H9 (cell line): ENCODE measurements around the gene MYO18B. TPM values are rescaled to one million over a fixed set of nuclear protein-coding genes. Genes with fewer than 3 reads are reported as not detected.

Source experiments
- DNase-seq: peaks from one replicate; pipeline ENCODE4 v3.0.0-alpha.2; 2017
- H2AFZ ChIP-seq: one replicate; pipeline ENCODE4 v1.6.1; 2013; ENCODE audit warnings: mild to moderate bottlenecking, low read length, control low read depth, moderate library complexity
- H2AK5ac ChIP-seq: 2 replicates; pipeline ENCODE4 v1.6.1; 2013; ENCODE audit warnings: low read length, control low read depth, mixed read lengths; ENCODE audit not compliant: insufficient read length
- H2BK120ac ChIP-seq: one replicate; pipeline ENCODE4 v1.6.1; 2013; ENCODE audit warnings: low read depth, mild to moderate bottlenecking, low read length, control low read depth, inconsistent platforms; ENCODE audit not compliant: poor library complexity, severe bottlenecking
- H2BK12ac ChIP-seq: 2 replicates; pipeline ENCODE4 v1.6.1; 2013; ENCODE audit warnings: low read length, control low read depth, mixed read lengths, low read depth; ENCODE audit not compliant: insufficient read length
- H2BK15ac ChIP-seq: 2 replicates; pipeline ENCODE4 v1.6.1; 2013; ENCODE audit warnings: low read depth, low read length, control low read depth
- H2BK20ac ChIP-seq: one replicate; pipeline ENCODE4 v1.6.1; 2013; ENCODE audit warnings: low read depth, mild to moderate bottlenecking, low read length, control low read depth, inconsistent platforms; ENCODE audit not compliant: poor library complexity, severe bottlenecking
- H2BK5ac ChIP-seq: 2 replicates; pipeline ENCODE4 v1.6.1; 2013; ENCODE audit warnings: low read length, control low read depth, mixed read lengths; ENCODE audit not compliant: insufficient read length
- H3K14ac ChIP-seq: 2 replicates; pipeline ENCODE4 v1.6.1; 2013; ENCODE audit warnings: low read length, control low read depth; ENCODE audit not compliant: insufficient read depth
- H3K18ac ChIP-seq: 2 replicates; pipeline ENCODE4 v1.6.1; 2013; ENCODE audit warnings: low read depth, mild to moderate bottlenecking, mixed read lengths, low read length, control low read depth; ENCODE audit not compliant: insufficient read length
- H3K23ac ChIP-seq: 2 replicates; pipeline ENCODE4 v1.6.1; 2013; ENCODE audit warnings: low read length, control low read depth, mixed read lengths, low read depth; ENCODE audit not compliant: insufficient read length
- H3K23me2 ChIP-seq: 2 replicates; pipeline ENCODE4 v1.6.1; 2013; ENCODE audit warnings: low read depth, mild to moderate bottlenecking, mixed read lengths, low read length, control low read depth; ENCODE audit not compliant: insufficient read length, poor library complexity, severe bottlenecking
- H3K27ac ChIP-seq: 2 replicates; pipeline ENCODE4 v1.5.1; 2013; ENCODE audit warnings: low read length, control low read depth, mixed read lengths, low read depth; ENCODE audit not compliant: insufficient read length
- H3K27me3 ChIP-seq: 2 replicates; pipeline ENCODE4 v1.6.1; 2013; ENCODE audit warnings: low read length, control low read depth, inconsistent platforms; ENCODE audit not compliant: insufficient read depth
- H3K4ac ChIP-seq: 2 replicates; pipeline ENCODE4 v1.6.1; 2013; ENCODE audit warnings: low read depth, mild to moderate bottlenecking, control low read depth, inconsistent platforms, low read length, moderate library complexity
- H3K4me1 ChIP-seq: 2 replicates; pipeline ENCODE4 v1.6.1; 2013; ENCODE audit warnings: low read length, control low read depth, inconsistent platforms; ENCODE audit not compliant: insufficient read depth
- H3K4me2 ChIP-seq: 2 replicates; pipeline ENCODE4 v1.6.1; 2013; ENCODE audit warnings: low read length, control low read depth, mixed read lengths; ENCODE audit not compliant: insufficient read length, insufficient read depth
- H3K56ac ChIP-seq: 2 replicates; pipeline ENCODE4 v1.6.1; 2013; ENCODE audit warnings: low read depth, mild to moderate bottlenecking, mixed read lengths, low read length, control low read depth; ENCODE audit not compliant: insufficient read length
- H3K79me1 ChIP-seq: 2 replicates; pipeline ENCODE4 v1.6.1; 2013; ENCODE audit warnings: low read depth, mild to moderate bottlenecking, moderate library complexity, low read length, control low read depth, inconsistent platforms; ENCODE audit not compliant: insufficient read depth, poor library complexity, severe bottlenecking
- H3K79me2 ChIP-seq: 2 replicates; pipeline ENCODE4 v1.6.1; 2013; ENCODE audit warnings: low read length, control low read depth, inconsistent platforms; ENCODE audit not compliant: insufficient read depth
- H3K9ac ChIP-seq: 2 replicates; pipeline ENCODE4 v1.6.1; 2013; ENCODE audit warnings: low read length, control low read depth, mixed read lengths; ENCODE audit not compliant: insufficient read length; ENCODE audit errors: extremely low read depth
- H3K9me3 ChIP-seq: one replicate; pipeline ENCODE4 v1.6.1; 2013; ENCODE audit warnings: low read depth, low read length, inconsistent platforms; ENCODE audit not compliant: control insufficient read depth
- H3T11ph ChIP-seq: one replicate; pipeline ENCODE4 v1.6.1; 2013; ENCODE audit warnings: mild to moderate bottlenecking, low read length, control low read depth, inconsistent platforms
- H4K20me1 ChIP-seq: one replicate; pipeline ENCODE4 v1.6.1; 2013; ENCODE audit not compliant: control insufficient read depth, insufficient read length, insufficient read depth
- H4K5ac ChIP-seq: 2 replicates; pipeline ENCODE4 v1.6.1; 2013; ENCODE audit warnings: low read depth, mild to moderate bottlenecking, mixed read lengths, low read length, control low read depth; ENCODE audit not compliant: insufficient read length
- H4K8ac ChIP-seq: replicated peaks from 2 replicates; pipeline ENCODE4 v1.6.1; 2013; ENCODE audit warnings: low read length, control low read depth, mixed read lengths, low read depth; ENCODE audit not compliant: insufficient read length
- H4K91ac ChIP-seq: 2 replicates; pipeline ENCODE4 v1.6.1; 2013; ENCODE audit warnings: low read depth, mild to moderate bottlenecking, moderate library complexity, mixed read lengths, low read length, control low read depth; ENCODE audit not compliant: insufficient read length
- H3K27ac Mint-ChIP-seq, 3 experiments: 2 replicates in 2 of 3; 3 replicates in 1 of 3; pipeline ENCODE4 v1.8.0; 2020 to 2021; ENCODE audit warnings: mixed read lengths in 3 of 3, mild to moderate bottlenecking in 1 of 3, moderate library complexity in 1 of 3
- H3K27me3 Mint-ChIP-seq: 2 replicates; pipeline ENCODE4 v1.8.0; 2021; ENCODE audit warnings: low read depth, mild to moderate bottlenecking, moderate library complexity, mixed read lengths
- H3K36me3 Mint-ChIP-seq, 3 experiments: 2 replicates in 2 of 3; 3 replicates in 1 of 3; pipeline ENCODE4 v1.8.0; 2020 to 2021; ENCODE audit warnings: low read depth in 3 of 3, mixed read lengths in 3 of 3; ENCODE audit not compliant: insufficient read depth in 1 of 3
- H3K4me1 Mint-ChIP-seq, 2 experiments: 2 replicates each; pipeline ENCODE4 v1.8.0; 2020; ENCODE audit warnings: mixed read lengths in 2 of 2
- H3K4me3 Mint-ChIP-seq, 2 experiments: 2 replicates in 1 of 2; 3 replicates in 1 of 2; pipeline ENCODE4 v1.8.0; 2020 to 2021; ENCODE audit warnings: mild to moderate bottlenecking in 2 of 2, mixed read lengths in 2 of 2, moderate library complexity in 1 of 2
- H3K9me3 Mint-ChIP-seq, 2 experiments: 2 replicates in 1 of 2; 3 replicates in 1 of 2; pipeline ENCODE4 v1.8.0; 2020; ENCODE audit warnings: mild to moderate bottlenecking in 2 of 2, mixed read lengths in 2 of 2, moderate library complexity in 1 of 2
- total RNA-seq: library from RNA; stranded (reverse); gene quantifications from 2 replicates; pipeline ENCODE4 v1.2.1, GENCODE V29; 2021
- TF ChIP-seq, protein P1 (sequence below): fragments of 200-600 bp; sonication (generic); conservative IDR thresholded peaks from 3 replicates; pipeline ENCODE4 v1.8.0; 2021; ENCODE audit warnings: antibody characterized with exemption, mild to moderate bottlenecking

Gene MYO18B
- total RNA-seq, 1 experiment from 2014 or later: 0.46 TPM

DNA sequence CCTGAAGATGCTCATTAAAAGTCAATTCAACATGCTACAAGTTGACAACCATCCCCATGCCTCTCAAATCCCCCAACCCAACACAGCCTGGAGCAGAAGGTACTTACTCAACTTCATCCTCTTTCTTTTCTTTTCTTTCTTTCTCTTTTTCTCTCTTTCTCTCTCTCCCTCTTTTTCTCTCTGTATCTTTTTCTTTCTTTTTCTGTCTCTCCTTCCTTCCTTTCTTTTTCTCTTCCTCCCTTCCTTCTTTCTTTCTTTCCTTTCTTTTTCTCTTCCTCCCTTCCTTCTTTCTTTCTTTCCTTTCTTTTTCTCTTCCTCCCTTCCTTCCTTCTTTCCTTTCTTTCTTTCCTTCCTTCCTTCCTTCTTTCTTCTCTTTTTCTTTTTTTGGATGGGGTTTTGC is 291.6 kb downstream of the MYO18B start:
- Histone ChIP-seq H3K9ac (no peak overlapping the region), H3K23me2 (no peaks in the 10 kb centered on the region), H3K79me2 (no peaks in the 10 kb centered on the region), H2BK15ac (no peak overlapping the region), H3K23ac (no peak overlapping the region), H3T11ph (no peak overlapping the region), H2AK5ac (no peak overlapping the region), H3K4me2 (no peak overlapping the region), H4K20me1 (no peaks in the 10 kb centered on the region), H3K27ac (no peak overlapping the region), H3K27me3 (no peaks in the 10 kb centered on the region), H3K4me1 (no peaks in the 10 kb centered on the region), H4K91ac (no peak overlapping the region), H3K4ac (no peak overlapping the region), H3K14ac (no peak overlapping the region), H3K56ac (no peak overlapping the region), H4K8ac (no peak overlapping the region), H2BK20ac (no peak overlapping the region), H3K79me1 (no peaks in the 10 kb centered on the region), H2BK12ac (no peak overlapping the region), H2BK5ac (no peak overlapping the region), H3K18ac (no peak overlapping the region), H2AFZ (no peak overlapping the region), H2BK120ac (no peak overlapping the region), H3K9me3 (peaks cover 10% of the 10 kb centered on the region), H4K5ac (no peak overlapping the region)
- Mint-ChIP-seq H3K27ac (no peak overlapping the region; a peak in 1 of 7 replicates), H3K4me3 (no peak overlapping the region), H3K4me1 (peaks cover 4% of the 10 kb centered on the region in 2 experiments), H3K9me3 (peaks cover 8 to 20% of the 10 kb centered on the region in 2 experiments; a peak in 4 of 5 replicates), H3K36me3 (peaks cover 0 to 7% (median 6%) of the 10 kb centered on the region in 3 experiments; a peak in 4 of 7 replicates), H3K27me3 (peaks cover 6% of the 10 kb centered on the region)
- TF ChIP-seq, protein P1, sequence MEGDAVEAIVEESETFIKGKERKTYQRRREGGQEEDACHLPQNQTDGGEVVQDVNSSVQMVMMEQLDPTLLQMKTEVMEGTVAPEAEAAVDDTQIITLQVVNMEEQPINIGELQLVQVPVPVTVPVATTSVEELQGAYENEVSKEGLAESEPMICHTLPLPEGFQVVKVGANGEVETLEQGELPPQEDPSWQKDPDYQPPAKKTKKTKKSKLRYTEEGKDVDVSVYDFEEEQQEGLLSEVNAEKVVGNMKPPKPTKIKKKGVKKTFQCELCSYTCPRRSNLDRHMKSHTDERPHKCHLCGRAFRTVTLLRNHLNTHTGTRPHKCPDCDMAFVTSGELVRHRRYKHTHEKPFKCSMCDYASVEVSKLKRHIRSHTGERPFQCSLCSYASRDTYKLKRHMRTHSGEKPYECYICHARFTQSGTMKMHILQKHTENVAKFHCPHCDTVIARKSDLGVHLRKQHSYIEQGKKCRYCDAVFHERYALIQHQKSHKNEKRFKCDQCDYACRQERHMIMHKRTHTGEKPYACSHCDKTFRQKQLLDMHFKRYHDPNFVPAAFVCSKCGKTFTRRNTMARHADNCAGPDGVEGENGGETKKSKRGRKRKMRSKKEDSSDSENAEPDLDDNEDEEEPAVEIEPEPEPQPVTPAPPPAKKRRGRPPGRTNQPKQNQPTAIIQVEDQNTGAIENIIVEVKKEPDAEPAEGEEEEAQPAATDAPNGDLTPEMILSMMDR: no peak
- no peak for DNase-seq
